Uterus (tissue), 4 donors: ENCODE data around the gene GET3. TPM values are rescaled to one million over a fixed set of nuclear protein-coding genes. Genes with fewer than 3 reads are reported as not detected.

ENCODE experiments used
- DNase-seq, 2 donors: peaks; one replicate each; pipeline ENCODE4 v3.0.0-alpha.2; 2019 to 2020
- H3K27ac ChIP-seq, 2 donors: fragments of 200-600 bp; sonication (generic); 1 replicate in 1 of 2; 2 replicates in 1 of 2; pipeline ENCODE4 v1.5.1; 2016 to 2018
- H3K27me3 ChIP-seq, 2 donors: fragments of 200-600 bp; sonication (generic); one replicate each; pipeline ENCODE4 v1.5.1; 2018 to 2019; ENCODE audit warnings: control low read depth in 1 of 2
- H3K36me3 ChIP-seq, 2 donors: fragments of 200-600 bp; sonication (generic); one replicate each; pipeline ENCODE4 v1.5.1; 2019; ENCODE audit warnings: control low read depth in 1 of 2
- H3K4me1 ChIP-seq, 2 donors: fragments of 200-600 bp; sonication (generic); one replicate each; pipeline ENCODE4 v1.5.1; 2018 to 2019; ENCODE audit warnings: control low read depth in 1 of 2
- H3K4me3 ChIP-seq, 2 donors: fragments of 200-600 bp; sonication (generic); 1 replicate in 1 of 2; 2 replicates in 1 of 2; pipeline ENCODE4 v1.5.1; 2018 to 2019; ENCODE audit warnings: mild to moderate bottlenecking in 1 of 2
- H3K9me3 ChIP-seq, 2 donors: fragments of 200-600 bp; sonication (generic); one replicate each; pipeline ENCODE4 v1.5.1; 2019; ENCODE audit warnings: control low read depth in 1 of 2
- POLR2A ChIP-seq, 2 donors: fragments of 450-650 bp; IDR thresholded peaks; one replicate each; pipeline ENCODE4 v1.6.1; 2016; ENCODE audit warnings: antibody characterized with exemption in 2 of 2, mild to moderate bottlenecking in 1 of 2, moderate library complexity in 1 of 2
- intact Hi-C: fragments of 100-400 bp; cut with DNase I; formaldehyde crosslinking; loops from one replicate; pipeline ENCODE4 v1.15.1; 2023; ENCODE audit warnings: low total_unique reads
- total RNA-seq, 4 donors: library from RNA; depleted of rRNA in 3 of 4; stranded (reverse); fragments of >200 nt in 3 of 4; gene quantifications; one replicate each; pipeline versions ENCODE4 v1.1.0 to v1.2.4, GENCODE V29; 2014 to 2023
- TF ChIP-seq, protein P1 (sequence below), 4 experiments: fragments of 200-600 bp in 2 of 4; fragments of 450-650 bp in 2 of 4; sonication (generic) in 2 of 4; IDR thresholded peaks; one replicate each; pipeline ENCODE4 v1.5.1; 2016 to 2019; ENCODE audit warnings: antibody characterized with exemption in 4 of 4, mild to moderate bottlenecking in 2 of 4, moderate library complexity in 1 of 4
- donor health status: DM: yes; HTN: yes; CAD: no.

GET3 gene
- total RNA-seq, 4 donors from 2014 or later = 15.4 to 57.4 (median 36.4) TPM

DNA sequence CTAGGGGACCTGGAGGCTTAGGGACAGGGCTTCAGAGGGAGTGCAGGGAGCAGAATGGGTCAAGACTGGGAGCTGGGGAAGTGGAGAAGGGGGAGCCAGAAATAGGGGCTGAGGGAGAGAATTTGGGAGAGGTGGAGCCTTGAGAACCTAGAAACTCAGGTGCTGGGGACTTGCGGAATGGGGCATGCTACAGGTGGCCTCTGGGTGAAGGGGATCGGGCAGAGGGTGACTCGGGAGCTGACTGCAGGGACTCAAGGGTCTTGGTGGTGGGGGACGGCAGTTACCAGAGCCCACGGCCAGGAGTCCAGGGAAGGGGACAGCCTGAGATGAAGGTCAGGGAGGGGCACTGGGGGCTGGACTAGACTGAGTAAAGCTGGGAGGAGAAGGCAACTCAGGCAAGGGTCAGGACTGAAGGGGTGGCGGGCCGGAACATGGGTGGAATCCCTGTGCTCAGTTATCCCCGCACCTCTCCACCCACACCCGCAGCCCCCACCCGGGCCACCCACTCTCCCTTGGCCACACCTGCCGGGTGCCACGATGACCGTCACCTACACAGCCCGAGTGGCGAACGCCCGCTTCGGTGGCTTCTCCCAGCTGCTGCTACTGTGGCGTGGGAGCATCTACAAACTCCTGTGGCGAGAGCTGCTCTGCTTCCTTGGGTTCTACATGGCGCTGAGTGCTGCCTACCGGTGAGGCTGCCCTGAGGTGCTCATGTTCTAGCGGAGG lies 14.9 kb downstream of the GET3 start:
- H3K9me3 ChIP-seq = peaks cover 0 to 9% of the 10 kb centered on the region in 2 donors
- no peaks in the 10 kb centered on the region for H3K27me3 ChIP-seq
- H3K27ac ChIP-seq = no peak overlapping the region
- no peak for DNase-seq
- H3K4me1 ChIP-seq = peaks cover 0 to 2% of the 10 kb centered on the region in 2 donors
- H3K36me3 ChIP-seq = no peaks in the 10 kb centered on the region
- H3K4me3 ChIP-seq = no peak overlapping the region
- no peak for TF ChIP-seq POLR2A (IDR thresholded peaks at IDR 0.05)
- intact Hi-C loops = no loop called here

DNA sequence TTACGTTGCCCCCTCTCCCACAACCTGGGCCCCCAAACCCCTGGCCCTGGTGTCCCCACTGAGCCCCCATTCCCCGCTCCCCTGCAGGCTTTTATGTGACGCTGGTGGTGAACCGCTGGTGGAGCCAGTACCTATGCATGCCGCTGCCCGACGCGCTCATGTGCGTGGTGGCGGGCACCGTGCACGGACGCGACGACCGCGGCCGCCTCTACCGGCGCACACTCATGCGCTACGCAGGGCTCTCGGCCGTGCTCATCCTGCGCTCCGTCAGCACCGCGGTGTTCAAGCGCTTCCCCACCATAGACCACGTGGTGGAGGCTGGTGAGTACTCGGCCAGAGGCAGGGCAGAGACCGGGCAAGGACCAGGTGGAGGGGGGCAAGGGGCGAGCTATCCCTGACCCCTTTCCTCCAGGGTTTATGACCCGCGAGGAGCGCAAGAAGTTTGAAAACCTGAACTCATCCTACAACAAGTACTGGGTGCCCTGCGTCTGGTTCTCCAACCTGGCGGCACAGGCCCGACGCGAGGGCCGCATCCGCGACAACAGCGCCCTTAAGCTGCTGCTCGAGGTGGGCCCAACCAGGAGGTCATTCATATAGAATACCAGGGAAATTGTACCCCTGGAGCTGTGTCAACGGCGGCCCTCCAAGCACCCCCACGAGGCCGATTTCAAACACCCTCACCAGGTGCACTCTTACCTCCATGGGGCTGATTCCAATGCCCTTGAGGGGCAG lies 17.3 kb downstream of the GET3 start:
- H3K27me3 ChIP-seq = no peaks in the 10 kb centered on the region
- intact Hi-C loops = no loop called here
- DNase-seq = no peak
- H3K27ac ChIP-seq = no peak overlapping the region
- no peaks in the 10 kb centered on the region for H3K36me3 ChIP-seq
- no peak overlapping the region for H3K4me3 ChIP-seq
- TF ChIP-seq POLR2A (IDR thresholded peaks at IDR 0.05) = no peak
- TF ChIP-seq, protein P1, sequence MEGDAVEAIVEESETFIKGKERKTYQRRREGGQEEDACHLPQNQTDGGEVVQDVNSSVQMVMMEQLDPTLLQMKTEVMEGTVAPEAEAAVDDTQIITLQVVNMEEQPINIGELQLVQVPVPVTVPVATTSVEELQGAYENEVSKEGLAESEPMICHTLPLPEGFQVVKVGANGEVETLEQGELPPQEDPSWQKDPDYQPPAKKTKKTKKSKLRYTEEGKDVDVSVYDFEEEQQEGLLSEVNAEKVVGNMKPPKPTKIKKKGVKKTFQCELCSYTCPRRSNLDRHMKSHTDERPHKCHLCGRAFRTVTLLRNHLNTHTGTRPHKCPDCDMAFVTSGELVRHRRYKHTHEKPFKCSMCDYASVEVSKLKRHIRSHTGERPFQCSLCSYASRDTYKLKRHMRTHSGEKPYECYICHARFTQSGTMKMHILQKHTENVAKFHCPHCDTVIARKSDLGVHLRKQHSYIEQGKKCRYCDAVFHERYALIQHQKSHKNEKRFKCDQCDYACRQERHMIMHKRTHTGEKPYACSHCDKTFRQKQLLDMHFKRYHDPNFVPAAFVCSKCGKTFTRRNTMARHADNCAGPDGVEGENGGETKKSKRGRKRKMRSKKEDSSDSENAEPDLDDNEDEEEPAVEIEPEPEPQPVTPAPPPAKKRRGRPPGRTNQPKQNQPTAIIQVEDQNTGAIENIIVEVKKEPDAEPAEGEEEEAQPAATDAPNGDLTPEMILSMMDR (IDR thresholded peaks at IDR 0.05) = no peak
- H3K4me1 ChIP-seq = peaks cover 0 to 6% of the 10 kb centered on the region in 2 donors
- no peaks in the 10 kb centered on the region for H3K9me3 ChIP-seq

DNA sequence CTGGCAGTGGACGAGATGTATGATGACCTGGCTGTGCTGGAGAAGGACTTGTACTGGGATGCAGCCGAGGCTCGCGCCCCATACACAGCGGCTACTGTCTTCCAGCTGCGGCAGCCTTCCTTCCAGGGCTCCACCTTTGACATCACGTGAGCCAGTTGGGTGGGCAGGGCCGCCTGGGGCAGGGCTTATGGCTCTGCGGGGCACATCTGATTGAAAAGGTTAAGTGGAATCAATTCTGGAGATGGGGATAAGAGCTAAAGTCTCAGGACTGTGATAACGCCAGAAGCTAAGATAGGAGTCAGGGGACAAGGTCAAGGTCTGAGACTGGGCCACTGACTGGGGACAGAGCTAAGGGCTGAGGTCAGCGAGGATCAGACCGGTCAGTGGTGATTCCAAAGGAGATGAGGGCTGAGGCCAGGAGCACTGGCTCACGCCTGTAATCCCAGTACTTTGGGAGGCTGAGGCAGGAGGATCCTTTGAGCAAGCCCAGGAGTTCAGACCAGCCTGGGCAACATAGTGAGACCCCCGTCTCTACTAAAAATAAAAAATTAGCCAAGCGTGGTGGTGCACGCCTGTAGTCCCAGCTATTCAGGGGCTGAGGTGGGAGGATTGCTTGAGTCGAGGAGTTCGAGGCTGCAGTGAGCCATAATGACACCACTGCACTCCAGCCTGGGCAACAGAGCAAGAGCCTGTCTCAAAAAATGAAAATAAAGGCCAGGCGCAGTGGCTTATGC lies 19.0 kb downstream of the GET3 start:
- DNase-seq = no peak
- peaks cover 0 to 6% of the 10 kb centered on the region in 2 donors for H3K4me1 ChIP-seq
- H3K4me3 ChIP-seq = no peak overlapping the region
- TF ChIP-seq, protein P1 (IDR thresholded peaks at IDR 0.05) = no peak
- TF ChIP-seq POLR2A (IDR thresholded peaks at IDR 0.05) = no peak
- no peak overlapping the region for H3K27ac ChIP-seq
- no peaks in the 10 kb centered on the region for H3K9me3 ChIP-seq
- intact Hi-C loops = no loop called here
- H3K27me3 ChIP-seq = no peaks in the 10 kb centered on the region
- no peaks in the 10 kb centered on the region for H3K36me3 ChIP-seq

DNA sequence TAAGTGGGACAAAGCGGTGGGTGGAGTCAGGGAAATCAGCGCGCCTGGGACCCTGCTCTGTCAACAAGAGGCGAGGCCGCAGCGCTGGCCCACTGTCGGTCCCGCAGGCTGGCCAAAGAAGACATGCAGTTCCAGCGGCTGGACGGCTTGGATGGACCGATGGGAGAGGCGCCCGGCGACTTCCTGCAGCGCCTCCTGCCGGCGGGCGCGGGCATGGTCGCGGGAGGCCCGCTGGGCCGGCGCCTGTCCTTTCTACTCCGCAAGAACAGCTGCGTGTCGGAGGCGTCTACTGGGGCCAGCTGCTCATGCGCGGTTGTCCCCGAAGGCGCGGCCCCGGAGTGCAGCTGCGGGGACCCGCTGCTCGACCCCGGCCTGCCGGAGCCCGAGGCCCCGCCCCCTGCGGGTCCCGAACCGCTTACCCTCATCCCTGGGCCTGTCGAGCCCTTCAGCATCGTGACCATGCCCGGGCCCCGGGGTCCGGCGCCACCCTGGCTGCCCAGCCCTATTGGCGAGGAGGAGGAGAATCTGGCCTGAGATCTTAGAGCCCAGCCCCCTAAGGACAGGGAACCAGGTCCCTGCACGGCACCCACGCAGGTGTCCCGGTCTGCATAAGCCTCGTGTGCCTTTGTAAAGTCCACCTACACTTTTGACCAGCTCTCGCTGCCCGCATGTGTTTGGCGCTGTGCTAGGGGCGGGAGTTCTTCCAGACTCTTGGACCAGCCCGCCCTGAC lies 20.4 kb downstream of the GET3 start:
- Histone ChIP-seq H3K27me3 (no peaks in the 10 kb centered on the region), H3K36me3 (no peaks in the 10 kb centered on the region), H3K4me3 (peak overlapping the region; percentile 9 to 28), H3K27ac (no peak overlapping the region), H3K9me3 (no peaks in the 10 kb centered on the region), H3K4me1 (peaks cover 0 to 6% of the 10 kb centered on the region in 2 donors)
- peak; percentile 49 to 73 for DNase-seq
- intact Hi-C loops = no loop called here
- TF ChIP-seq POLR2A (IDR thresholded peaks at IDR 0.05) = no peak
- TF ChIP-seq, protein P1 (IDR thresholded peaks at IDR 0.05) = peak; percentile 55 to 83 (median 80)

DNA sequence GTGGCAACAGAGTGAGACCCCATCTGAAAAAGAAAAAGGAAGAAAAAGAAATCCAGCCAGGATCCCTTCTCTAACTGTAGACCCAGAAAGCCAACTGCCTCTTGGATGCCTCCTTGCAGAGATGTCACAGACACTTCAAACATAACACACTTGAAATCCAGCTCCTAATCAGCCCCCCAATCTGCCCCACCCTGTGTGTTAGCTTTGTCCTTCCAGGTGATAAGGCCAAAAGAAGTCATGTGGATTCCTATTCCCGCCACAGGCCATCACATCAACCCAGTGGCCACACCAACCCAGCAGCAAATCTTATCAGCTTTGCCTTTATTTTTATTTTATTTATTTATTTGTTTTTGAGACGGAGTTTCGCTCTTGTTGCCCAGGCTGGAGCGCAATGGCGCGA lies 22.4 kb downstream of the GET3 start:
- H3K36me3 ChIP-seq = no peaks in the 10 kb centered on the region
- no peak overlapping the region for H3K27ac ChIP-seq
- TF ChIP-seq, protein P1 (IDR thresholded peaks at IDR 0.05) = no peak
- TF ChIP-seq POLR2A (IDR thresholded peaks at IDR 0.05) = no peak
- peaks cover 0 to 6% of the 10 kb centered on the region in 2 donors for H3K4me1 ChIP-seq
- DNase-seq = no peak
- no peaks in the 10 kb centered on the region for H3K9me3 ChIP-seq
- no peaks in the 10 kb centered on the region for H3K27me3 ChIP-seq
- H3K4me3 ChIP-seq = no peak overlapping the region
- intact Hi-C loops = no loop called here
